ENCODE results near the gene ZDHHC24.

- TF ChIP-seq CTCF (IDR thresholded peaks at IDR 0.05) (peak in 3 of 4 donors; percentile 4 to 19 (median 11)), POLR2A (IDR thresholded peaks at IDR 0.05) (no peak)
These were observed 54.4 kb downstream of the ZDHHC24 start for GRCh38 chr11:66491315-66491935.

Data from right lobe of liver (tissue), 4 donors.